Neural cell (in vitro differentiated cells): Measurements from ENCODE around the gene ODAD3. TPM values are rescaled to one million over a fixed set of nuclear protein-coding genes. Genes with fewer than 3 reads are reported as not detected.
"Not testable (repeated sequence)": the region's sequence is repeated elsewhere in the genome, so short reads cannot be mapped to it uniquely, and the experiment has no call there.

Source experiments
- H2AFZ ChIP-seq: fragments of 200-600, 300-800 bp; sonication (generic), shearing (Covaris generic); 2 replicates; pipeline ENCODE4 v1.6.0; 2014; ENCODE audit warnings: low read depth, mild to moderate bottlenecking, antibody characterized with exemption, low read length, moderate library complexity
- H3F3A ChIP-seq: fragments of 200-600 bp; shearing (Covaris generic); 2 replicates; pipeline ENCODE4 v1.6.1; 2016; ENCODE audit warnings: mild to moderate bottlenecking, moderate library complexity, mixed read lengths, antibody characterized with exemption, low read length; ENCODE audit not compliant: insufficient read depth, poor library complexity, severe bottlenecking
- H3K27ac ChIP-seq: fragments of 200-600, 300-800 bp; sonication (generic), shearing (Covaris generic); 2 replicates; pipeline ENCODE4 v1.5.1; 2014; ENCODE audit warnings: mild to moderate bottlenecking, low read length, moderate library complexity
- H3K27me3 ChIP-seq: fragments of 300-800, 200-600 bp; sonication (generic), shearing (Covaris generic); 2 replicates; pipeline ENCODE4 v1.6.0; 2014; ENCODE audit warnings: mild to moderate bottlenecking, low read depth, low read length, moderate library complexity; ENCODE audit not compliant: insufficient read depth
- H3K36me3 ChIP-seq: fragments of 300-800, 200-600 bp; sonication (generic), shearing (Covaris generic); 2 replicates; pipeline ENCODE4 v1.5.1; 2014; ENCODE audit warnings: mild to moderate bottlenecking, antibody characterized with exemption, low read length, moderate library complexity; ENCODE audit not compliant: insufficient read depth
- H3K4me2 ChIP-seq: fragments of 300-800, 200-600 bp; sonication (generic), shearing (Covaris generic); 2 replicates; pipeline ENCODE4 v1.6.0; 2014; ENCODE audit warnings: mild to moderate bottlenecking, low read length
- H3K4me3 ChIP-seq: fragments of 300-800, 200-600 bp; sonication (generic), shearing (Covaris generic); 2 replicates; pipeline ENCODE4 v1.5.1; 2014; ENCODE audit warnings: mild to moderate bottlenecking, low read length, moderate library complexity
- H3K79me2 ChIP-seq: fragments of 200-600 bp; shearing (Covaris generic); replicated peaks from 2 replicates; pipeline ENCODE4 v1.6.0; 2014; ENCODE audit warnings: mild to moderate bottlenecking, low read length, moderate library complexity; ENCODE audit not compliant: insufficient read depth
- H3K9ac ChIP-seq: fragments of 300-800, 200-600 bp; sonication (generic), shearing (Covaris generic); 2 replicates; pipeline ENCODE4 v1.6.1; 2016; ENCODE audit warnings: mild to moderate bottlenecking, low read length, mixed read lengths
- H3K9me2 ChIP-seq: fragments of 200-600 bp; shearing (Covaris generic); 2 replicates; pipeline ENCODE4 v1.6.1; 2016; ENCODE audit warnings: mild to moderate bottlenecking, low read length, mixed read lengths; ENCODE audit not compliant: insufficient read depth
- H3K9me3 ChIP-seq: fragments of 200-600, 300-800 bp; sonication (generic), shearing (Covaris generic); 2 replicates; pipeline ENCODE4 v1.6.1; 2016; ENCODE audit warnings: mild to moderate bottlenecking, mixed run types, low read length, moderate library complexity, mixed read lengths
- H4K20me1 ChIP-seq: fragments of 200-600 bp; shearing (Covaris generic); 2 replicates; pipeline ENCODE4 v1.6.1; 2016; ENCODE audit warnings: mild to moderate bottlenecking, mixed run types; ENCODE audit not compliant: insufficient read depth
- CTCF ChIP-seq: fragments of 450-650 bp; IDR thresholded peaks from 2 replicates; pipeline ENCODE4 v1.5.1; 2014; ENCODE audit warnings: antibody characterized with exemption, mild to moderate bottlenecking, moderate library complexity; ENCODE audit not compliant: poor library complexity, severe bottlenecking
- EP300 ChIP-seq: fragments of 450-650 bp; conservative IDR thresholded peaks from 2 replicates; pipeline ENCODE4 v1.6.1; 2014; ENCODE audit warnings: antibody characterized with exemption, mild to moderate bottlenecking, moderate library complexity; ENCODE audit not compliant: poor library complexity, severe bottlenecking
- EZH2 ChIP-seq: fragments of 200-600, 300-800 bp; shearing (Covaris generic), sonication (generic); IDR thresholded peaks from 2 replicates; pipeline ENCODE4 v1.6.1; 2014; ENCODE audit warnings: antibody characterized with exemption, low read length, borderline replicate concordance, mild to moderate bottlenecking; ENCODE audit not compliant: insufficient read depth, poor library complexity, severe bottlenecking
- MXI1 ChIP-seq: fragments of 450-650 bp; conservative IDR thresholded peaks from 2 replicates; pipeline ENCODE4 v1.6.1; 2014; ENCODE audit warnings: antibody characterized with exemption, mild to moderate bottlenecking; ENCODE audit not compliant: poor library complexity, severe bottlenecking
- POLR2AphosphoS5 ChIP-seq: IDR thresholded peaks from 2 replicates; pipeline ENCODE4 v1.6.1; 2012
- RAD21 ChIP-seq: fragments of 450-650 bp; conservative IDR thresholded peaks from 2 replicates; pipeline ENCODE4 v1.6.1; 2014; ENCODE audit warnings: antibody characterized with exemption, mild to moderate bottlenecking, moderate library complexity
- REST ChIP-seq: IDR thresholded peaks from 2 replicates; pipeline ENCODE4 v1.6.1; 2012; ENCODE audit warnings: borderline replicate concordance
- SMC3 ChIP-seq: fragments of 450-650 bp; conservative IDR thresholded peaks from 2 replicates; pipeline ENCODE4 v1.6.1; 2014; ENCODE audit warnings: antibody characterized with exemption, mild to moderate bottlenecking, moderate library complexity; ENCODE audit not compliant: poor library complexity
- TAF1 ChIP-seq: IDR thresholded peaks from 2 replicates; pipeline ENCODE4 v1.6.1; 2012; ENCODE audit warnings: low read depth
- polyA plus RNA-seq: library from polyadenylated mRNA; depleted of rRNA; stranded (reverse); fragments of >200 nt; gene quantifications from 2 replicates; pipeline ENCODE4 v1.2.3, GENCODE V29; 2014

Gene ODAD3
- polyA plus RNA-seq, 1 donor from 2014 or later = 3.4 TPM

- H3K79me2 ChIP-seq, H3K9ac ChIP-seq, H2AFZ ChIP-seq, H3K36me3 ChIP-seq, H3K4me3 ChIP-seq, H3K27ac ChIP-seq, H4K20me1 ChIP-seq, H3K4me2 ChIP-seq, H3K9me2 ChIP-seq, H3K9me3 ChIP-seq, H3F3A ChIP-seq: not testable (repeated sequence)
- peaks cover 24% of the 10 kb centered on the region for H3K27me3 ChIP-seq
Observed at GRCh38 chr19:11379269-11379845, 55.6 kb downstream of the ODAD3 start.

GRCh38 chr19:11378319-11379189 lies 56.4 kb downstream of the ODAD3 start:
- H3K9me3 ChIP-seq = no peaks in the 10 kb centered on the region
- H3K36me3 ChIP-seq = no peaks in the 10 kb centered on the region
- H3K4me3 ChIP-seq = no peak overlapping the region
- no peak overlapping the region for H2AFZ ChIP-seq
- peaks cover 6% of the 10 kb centered on the region for H3F3A ChIP-seq
- H3K27ac ChIP-seq = no peak overlapping the region
- no peaks in the 10 kb centered on the region for H4K20me1 ChIP-seq
- no peaks in the 10 kb centered on the region for H3K79me2 ChIP-seq
- no peak overlapping the region for H3K4me2 ChIP-seq
- peaks cover 17% of the 10 kb centered on the region for H3K27me3 ChIP-seq
- no peaks in the 10 kb centered on the region for H3K9me2 ChIP-seq
- no peak overlapping the region for H3K9ac ChIP-seq
- TF ChIP-seq EZH2 = no peak
- peak; percentile 55 for TF ChIP-seq CTCF
- no peak for TF ChIP-seq POLR2AphosphoS5
- TF ChIP-seq SMC3 = peak; percentile 33
- peak; percentile 44 for TF ChIP-seq RAD21

- TF ChIP-seq CTCF (no peak), EZH2 (no peak), SMC3 (no peak), EP300 (no peak), TAF1 (no peak), MXI1 (no peak), RAD21 (no peak), POLR2AphosphoS5 (no peak), REST (no peak)
- Histone ChIP-seq H3K27me3 (peaks cover 9% of the 10 kb centered on the region), H3F3A (peaks cover 9% of the 10 kb centered on the region), H3K4me3 (no peak overlapping the region), H3K27ac (no peak overlapping the region), H4K20me1 (no peaks in the 10 kb centered on the region), H2AFZ (no peak overlapping the region), H3K36me3 (no peaks in the 10 kb centered on the region), H3K9ac (no peak overlapping the region), H3K9me2 (no peaks in the 10 kb centered on the region), H3K9me3 (no peaks in the 10 kb centered on the region), H3K79me2 (no peaks in the 10 kb centered on the region), H3K4me2 (no peak overlapping the region)
Observed at GRCh38 chr19:11377756-11378155, 57.2 kb downstream of the ODAD3 start.
